ENCODE measurements around the gene ZDHHC3.

Gene ZDHHC3

DNA sequence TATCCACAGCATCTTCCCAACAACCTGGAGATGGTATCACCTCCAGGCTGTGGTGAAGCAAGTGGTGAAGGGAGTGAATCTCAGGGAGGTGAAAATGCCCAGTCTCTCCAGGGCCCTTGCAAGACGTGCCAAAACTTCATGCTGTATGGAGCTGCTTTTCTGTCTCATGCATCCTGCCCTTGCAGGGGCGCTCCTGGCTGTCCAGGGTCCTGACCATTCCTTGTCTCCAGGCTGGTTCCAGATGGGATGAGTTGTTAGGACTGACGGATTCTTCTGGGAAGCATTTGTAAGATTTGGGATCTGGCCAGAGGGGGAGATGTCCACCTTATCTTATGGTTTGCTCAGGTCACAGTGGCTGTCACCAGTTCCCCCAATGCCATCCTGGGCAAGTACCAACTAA, 85.7 kb downstream of the ZDHHC3 start:
- DNase-seq, result no peak

DNA sequence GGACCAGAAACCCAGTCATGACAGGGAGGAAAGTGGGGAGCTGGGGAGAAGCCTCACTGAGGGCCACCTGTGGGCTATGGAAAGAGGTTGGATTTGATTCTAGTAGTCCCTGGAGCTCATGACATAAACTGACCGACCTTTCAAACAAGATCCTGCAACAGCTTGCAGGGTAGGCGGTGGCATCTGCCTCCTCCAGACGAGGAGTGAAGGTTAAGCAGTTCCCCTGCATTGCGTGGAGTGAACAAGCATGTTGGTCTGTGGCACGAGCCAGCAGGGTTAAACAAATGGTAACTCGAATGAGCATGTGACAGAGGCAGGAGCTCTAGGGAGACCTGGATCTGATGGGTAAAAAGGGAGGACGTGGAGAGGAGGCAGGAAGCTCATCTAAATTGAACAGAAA, 88.9 kb downstream of the ZDHHC3 start:
- no peak for DNase-seq

DNA sequence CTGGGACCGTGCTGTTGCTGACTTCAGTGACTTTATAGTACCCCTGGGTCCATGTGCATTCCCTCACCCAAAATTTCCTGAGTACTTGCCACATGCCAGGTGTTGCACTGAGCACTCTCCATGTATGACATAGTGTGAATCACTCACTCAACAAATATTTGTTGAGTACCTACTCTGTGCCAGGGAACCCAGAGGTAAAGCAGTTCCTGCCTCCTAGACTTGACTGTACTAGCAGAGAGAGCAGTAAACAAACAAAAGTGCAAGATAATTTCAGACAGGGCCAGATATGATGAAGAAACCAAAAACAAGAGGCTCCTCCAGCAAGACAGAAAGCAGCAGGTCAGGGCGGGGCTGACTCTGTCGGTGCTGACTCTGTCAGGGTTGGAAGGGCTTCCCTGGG, 89.4 kb downstream of the ZDHHC3 start:
- DNase-seq, result no peak

DNA sequence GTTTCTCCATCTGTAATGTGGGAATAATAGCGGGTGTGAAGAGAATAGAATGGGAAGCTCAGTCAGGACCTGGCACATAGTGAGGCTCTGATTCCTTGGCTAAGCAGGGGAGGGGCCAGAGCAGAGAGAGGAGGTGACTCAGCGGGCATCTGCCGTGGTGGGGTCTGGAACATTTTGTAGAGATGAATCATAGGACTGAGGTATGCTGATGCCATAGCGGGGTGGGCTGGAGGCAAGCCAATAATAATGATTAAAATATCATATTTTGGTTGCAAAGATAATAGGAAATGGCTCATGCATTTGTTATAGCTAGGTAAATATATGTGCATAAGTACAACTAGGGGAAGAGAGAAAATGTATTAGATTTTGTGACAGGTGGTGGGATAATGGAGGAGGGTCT, 90.4 kb downstream of the ZDHHC3 start:
- no peak for DNase-seq

DNA sequence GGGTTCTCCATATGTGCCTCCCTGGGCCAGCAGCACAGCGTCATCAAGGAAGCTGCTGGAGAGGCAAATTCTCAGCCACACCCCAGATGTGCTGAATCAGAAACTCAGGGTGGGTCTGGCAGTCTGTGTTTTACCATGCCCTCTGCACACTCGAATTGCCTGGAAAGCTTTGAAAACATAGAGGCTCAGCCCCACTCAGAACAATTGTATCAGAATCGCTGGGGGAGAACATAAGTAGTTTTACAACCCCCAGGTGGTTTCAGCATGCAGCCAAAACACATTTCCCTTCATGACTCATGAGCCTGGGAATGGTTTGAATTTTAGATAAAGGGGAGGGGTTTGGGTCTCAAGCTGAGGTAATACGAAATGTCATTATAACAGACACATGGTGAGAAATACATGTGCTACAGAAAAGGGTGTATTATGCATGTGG, 92.0 kb downstream of the ZDHHC3 start:
- no peak for DNase-seq

DNA sequence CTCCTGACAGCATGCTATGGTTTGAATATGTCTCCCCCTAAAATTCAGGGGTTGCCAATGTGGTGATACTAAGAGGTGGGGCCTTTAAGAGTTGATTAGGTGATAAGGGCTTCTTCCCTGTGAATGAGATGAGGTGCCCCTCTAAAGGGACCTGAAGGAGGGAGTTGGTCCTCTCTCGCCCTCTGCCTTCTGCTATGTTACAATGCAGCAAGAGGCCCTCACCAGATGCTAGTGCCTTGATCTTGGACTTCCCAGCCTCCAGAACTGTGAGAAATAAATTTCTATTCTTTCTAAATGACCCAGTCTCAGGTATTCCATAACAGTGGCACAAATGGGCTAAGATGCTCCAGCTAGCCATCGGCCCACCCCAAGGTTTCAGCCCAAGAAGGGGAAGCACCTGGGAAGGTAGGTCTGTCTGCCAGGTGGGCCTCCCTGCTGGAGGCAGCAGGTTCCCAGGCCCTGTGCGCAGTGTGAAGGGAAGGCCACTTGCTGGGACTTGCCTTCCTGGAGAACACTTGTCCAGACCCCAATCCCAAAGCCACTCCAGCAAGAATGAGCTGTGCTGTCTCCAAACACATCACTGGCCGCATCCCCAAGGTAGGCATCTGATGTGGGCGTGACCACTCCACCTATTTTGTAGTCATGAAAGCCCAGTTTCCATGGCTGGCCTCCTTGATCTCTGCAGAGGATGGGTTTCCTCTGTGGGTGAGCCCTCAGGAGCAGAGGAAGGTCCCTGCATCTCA, 92.6 kb downstream of the ZDHHC3 start:
- DNase-seq, result no peak

DNA sequence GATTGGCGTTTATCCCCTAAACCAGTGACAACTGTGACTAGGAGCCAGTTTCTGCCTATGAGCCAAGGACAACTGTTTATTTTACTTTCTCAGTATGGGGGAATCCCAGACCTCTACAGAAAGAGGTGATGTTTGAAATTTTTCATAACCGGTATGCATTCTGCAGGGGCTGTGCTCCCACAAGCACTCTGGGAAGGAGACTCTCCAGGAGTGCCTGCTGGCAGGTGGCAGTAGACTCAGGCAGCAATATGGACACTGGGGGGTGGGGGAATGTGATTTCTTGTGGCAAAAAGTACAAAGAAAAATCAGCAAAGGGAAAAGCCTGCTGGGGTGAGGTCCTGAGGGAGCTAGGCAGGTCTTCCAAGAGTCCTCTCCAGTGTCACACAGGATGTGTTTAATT, 95.7 kb downstream of the ZDHHC3 start:
- DNase-seq, result no peak

DNA sequence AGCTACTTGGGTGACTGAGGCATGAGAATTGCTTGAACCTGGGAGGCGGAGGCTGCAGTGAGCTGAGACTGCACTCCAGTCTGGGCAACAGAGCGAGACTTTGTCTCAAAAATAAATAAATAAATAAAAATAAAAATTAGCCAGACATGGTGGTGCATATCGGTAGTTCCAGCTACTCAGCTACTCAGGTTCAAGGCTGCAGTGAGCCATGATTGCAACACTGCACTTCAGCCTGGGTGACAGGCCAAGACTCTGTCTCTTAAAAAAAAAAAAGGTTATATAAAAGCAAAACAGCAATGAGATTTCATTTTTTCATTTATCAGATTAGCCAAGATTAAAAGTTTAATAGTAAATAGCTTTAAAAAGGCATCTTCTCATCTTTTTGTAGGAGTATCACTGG, 98.6 kb downstream of the ZDHHC3 start:
- no peak for DNase-seq

DNA sequence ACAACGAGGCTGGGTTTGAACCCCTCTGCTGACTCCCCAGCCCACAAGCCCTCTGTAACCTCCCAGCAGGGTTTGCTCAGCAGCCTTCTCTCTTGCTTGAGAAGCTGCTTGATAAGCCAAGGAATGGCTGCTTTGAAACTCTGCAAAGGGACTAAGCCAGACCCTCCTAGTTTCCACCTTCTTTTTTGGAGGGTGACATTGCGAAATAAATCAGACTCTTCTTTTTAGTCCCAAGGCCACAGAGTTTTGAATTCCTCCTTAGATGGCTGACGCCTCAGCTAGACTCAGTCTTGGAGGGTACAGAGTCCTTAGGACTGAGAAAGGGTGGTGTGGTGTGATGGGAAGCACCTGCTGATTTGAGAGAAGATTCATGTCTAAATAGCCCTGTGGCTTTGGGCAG, 100.4 kb downstream of the ZDHHC3 start:
- DNase-seq, result no peak
